ENCODE results near the gene MORC2. TPM values are rescaled to one million over a fixed set of nuclear protein-coding genes. Genes with fewer than 3 reads are reported as not detected.
A peak's percentile ranks its signal among the peaks of the same experiment; 100 is the strongest.

The MORC2 gene
- total and polyA plus RNA-seq, 2 donors from 2014 or later = 18.0 to 18.8 TPM

GRCh38 chr22:30882184-30882717, 86.3 kb downstream of the MORC2 start:
- no peak for TF ChIP-seq CTCF (IDR thresholded peaks at IDR 0.05; ENCODE audit: borderline replicate concordance, extremely low read depth, insufficient read depth)
- no peak overlapping the region for H3K27ac ChIP-seq (ENCODE audit: low read depth in 2 of 2, low read length in 2 of 2)
- peak in 2 of 5 donors; percentile 13 to 38 for DNase-seq

GRCh38 chr22:30881361-30882183, 87.0 kb downstream of the MORC2 start:
- Histone ChIP-seq H3K27me3 (ENCODE audit: control insufficient read depth, insufficient read depth, low read length) (no peaks in the 10 kb centered on the region), H3K4me3 (ENCODE audit: low read length in 3 of 3) (no peak overlapping the region), H3K27ac (ENCODE audit: low read depth in 2 of 2, low read length in 2 of 2) (no peak overlapping the region), H3K36me3 (ENCODE audit: control insufficient read depth in 2 of 3, insufficient read depth in 3 of 3, low read length in 3 of 3) (no peaks in the 10 kb centered on the region), H3K4me1 (ENCODE audit: control insufficient read depth in 2 of 3, insufficient read depth in 2 of 3, low read depth in 1 of 3, low read length in 3 of 3) (peaks cover 0 to 5% (median 0%) of the 10 kb centered on the region in 3 donors), H3K9me3 (ENCODE audit: control insufficient read depth in 2 of 3, insufficient read depth in 1 of 3, low read length in 3 of 3) (no peaks in the 10 kb centered on the region), H3K9ac (ENCODE audit: low read length in 3 of 3) (no peak overlapping the region)
- intact Hi-C loops (cut with DNase I) = no loop called here
- DNase-seq (peak in 3 of 5 donors; percentile 24 to 49 (median 42)), FAIRE-seq (no peak)
- no peak for TF ChIP-seq CTCF (IDR thresholded peaks at IDR 0.05; ENCODE audit: borderline replicate concordance, extremely low read depth, insufficient read depth)

More at GRCh38 chr22:30882184-30882717, 86.3 kb downstream of the MORC2 start:
- Histone ChIP-seq H3K9ac (ENCODE audit: low read length in 3 of 3) (no peak overlapping the region), H3K9me3 (ENCODE audit: control insufficient read depth in 2 of 3, insufficient read depth in 1 of 3, low read length in 3 of 3) (no peaks in the 10 kb centered on the region), H3K36me3 (ENCODE audit: control insufficient read depth in 2 of 3, insufficient read depth in 3 of 3, low read length in 3 of 3) (no peaks in the 10 kb centered on the region), H3K27me3 (ENCODE audit: control insufficient read depth, insufficient read depth, low read length) (no peaks in the 10 kb centered on the region), H3K4me3 (ENCODE audit: low read length in 3 of 3) (no peak overlapping the region), H3K4me1 (ENCODE audit: control insufficient read depth in 2 of 3, insufficient read depth in 2 of 3, low read depth in 1 of 3, low read length in 3 of 3) (peaks cover 0 to 5% (median 0%) of the 10 kb centered on the region in 3 donors)
- FAIRE-seq = no peak
- intact Hi-C loops (cut with DNase I) = no loop called here

- no peak overlapping the region for H3K27ac ChIP-seq (ENCODE audit: low read depth in 2 of 2, low read length in 2 of 2)
- FAIRE-seq (no peak), DNase-seq (peak in 1 of 5 donors; percentile 48)
- no peaks in the 10 kb centered on the region for H3K27me3 ChIP-seq (ENCODE audit: control insufficient read depth, insufficient read depth, low read length)
- H3K9ac ChIP-seq (ENCODE audit: low read length in 3 of 3) = no peak overlapping the region
- TF ChIP-seq CTCF (IDR thresholded peaks at IDR 0.05; ENCODE audit: borderline replicate concordance, extremely low read depth, insufficient read depth) = no peak
- H3K4me1 ChIP-seq (ENCODE audit: control insufficient read depth in 2 of 3, insufficient read depth in 2 of 3, low read depth in 1 of 3, low read length in 3 of 3) = peaks cover 0 to 5% (median 0%) of the 10 kb centered on the region in 3 donors
- no peaks in the 10 kb centered on the region for H3K36me3 ChIP-seq (ENCODE audit: control insufficient read depth in 2 of 3, insufficient read depth in 3 of 3, low read length in 3 of 3)
- no peak overlapping the region for H3K4me3 ChIP-seq (ENCODE audit: low read length in 3 of 3)
- intact Hi-C loops (cut with DNase I) = no loop called here
- H3K9me3 ChIP-seq (ENCODE audit: control insufficient read depth in 2 of 3, insufficient read depth in 1 of 3, low read length in 3 of 3) = no peaks in the 10 kb centered on the region
These were observed 87.7 kb downstream of the MORC2 start for GRCh38 chr22:30880847-30881246.

All from kidney (tissue), 14 donors.